Esophagus squamous epithelium (tissue), 4 donors: Measurements from ENCODE around the gene NCAPH2.

Source experiments
- CTCF ChIP-seq, 6 experiments: fragments of 450-650 bp in 4 of 6; fragments of 200-600 bp in 2 of 6; sonication (generic) in 2 of 6; IDR thresholded peaks; one replicate each; pipeline ENCODE4 v1.5.1; 2016 to 2019; ENCODE audit warnings: antibody characterized with exemption in 6 of 6, mild to moderate bottlenecking in 4 of 6, moderate library complexity in 4 of 6
- POLR2A ChIP-seq, 4 donors: fragments of 450-650 bp; IDR thresholded peaks; one replicate each; pipeline ENCODE4 v1.6.1; 2017; ENCODE audit warnings: antibody characterized with exemption in 4 of 4, mild to moderate bottlenecking in 4 of 4, moderate library complexity in 3 of 4

- TF ChIP-seq CTCF (IDR thresholded peaks at IDR 0.05), result no peak
- no peak for TF ChIP-seq POLR2A (IDR thresholded peaks at IDR 0.05)
Measured at GRCh38 chr22:50518606-50519005, 10.6 kb downstream of the NCAPH2 start.
